Measurements from ENCODE around the gene STARD10.
A peak's percentile ranks its signal among the peaks of the same experiment; 100 is the strongest.

- TF ChIP-seq EP300 (IDR thresholded peaks at IDR 0.05) = no peak
- no peak for TF ChIP-seq POLR2A (IDR thresholded peaks at IDR 0.05; ENCODE audit: low read depth)
- TF ChIP-seq CTCF (IDR thresholded peaks at IDR 0.05) = peak; percentile 94 to 100 (median 99)
- TF ChIP-seq POLR2AphosphoS5 (IDR thresholded peaks at IDR 0.05) = peak; percentile 80 to 86
These were observed at the start of gene STARD10 for GRCh38 chr11:72793425-72794367.
